Measurements from ENCODE around the gene HMMR. TPM values are rescaled to one million over a fixed set of nuclear protein-coding genes. Genes with fewer than 3 reads are reported as not detected.
"Not testable (repeated sequence)": the region's sequence is repeated elsewhere in the genome, so short reads cannot be mapped to it uniquely, and the experiment has no call there.

Gene HMMR
- total RNA-seq, 2 donors from 2014 or later = 31.4 to 44.3 TPM

DNA sequence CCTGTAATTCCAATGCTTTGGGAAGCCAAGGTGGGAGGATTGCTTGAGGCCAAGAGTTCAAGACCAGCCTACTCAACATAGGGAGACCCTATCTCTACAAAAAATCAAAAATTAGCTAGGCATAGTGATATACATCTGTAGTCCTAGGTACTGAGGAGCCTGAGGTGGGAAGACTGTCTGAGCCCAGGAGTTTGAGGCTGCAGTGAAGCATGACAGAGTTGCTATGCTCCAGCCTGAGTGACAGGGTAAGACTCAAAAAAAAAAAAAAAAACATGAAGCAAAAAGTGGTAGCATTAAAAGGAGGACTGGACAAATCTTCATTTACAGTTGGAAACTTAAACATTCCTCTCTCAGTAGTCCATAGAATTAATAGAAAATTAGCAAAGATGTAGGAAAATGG, 13.2 kb upstream of the HMMR start:
- H3K36me3 Mint-ChIP-seq = peaks cover 24% of the 10 kb centered on the region
- no peak overlapping the region for H3K27ac Mint-ChIP-seq
- ATAC-seq (no peak), DNase-seq (ENCODE audit: low spot score) (no peak)
- H3K9me3 Mint-ChIP-seq = no peaks in the 10 kb centered on the region
- H3K4me1 Mint-ChIP-seq (ENCODE audit: low read depth in 2 of 2) = no peaks in the 10 kb centered on the region
- no peak overlapping the region for H3K4me3 Mint-ChIP-seq
- H3K27me3 Mint-ChIP-seq = no peaks in the 10 kb centered on the region

DNA sequence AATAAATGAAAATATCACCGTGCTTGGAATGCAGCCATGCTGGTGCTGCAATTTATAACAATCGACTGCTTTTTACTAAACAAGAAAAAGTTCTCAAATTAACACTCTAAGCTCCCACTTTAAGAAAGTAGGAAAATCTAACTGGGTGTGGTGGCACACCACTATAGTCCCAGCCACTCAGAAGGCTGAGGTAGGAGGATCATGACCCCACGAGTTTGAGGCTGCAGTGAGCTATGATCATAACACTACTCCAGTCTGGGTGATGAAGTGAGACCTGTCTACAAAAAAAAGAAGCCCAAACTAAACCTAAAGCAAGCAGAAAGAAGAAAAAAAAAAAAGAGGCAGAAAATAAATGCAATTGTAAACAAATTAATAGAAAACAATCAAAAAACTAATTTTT, 12.6 kb upstream of the HMMR start:
- H3K36me3 Mint-ChIP-seq = peaks cover 28% of the 10 kb centered on the region
- no peak for DNase-seq (ENCODE audit: low spot score)
- H3K9me3 Mint-ChIP-seq = no peaks in the 10 kb centered on the region
- H3K4me1 Mint-ChIP-seq (ENCODE audit: low read depth in 2 of 2) = no peaks in the 10 kb centered on the region
- peak overlapping the region in 1 of 2 donors; percentile 31 for H3K27ac Mint-ChIP-seq
- no peak for ATAC-seq
- H3K4me3 Mint-ChIP-seq = no peak overlapping the region
- H3K27me3 Mint-ChIP-seq = no peaks in the 10 kb centered on the region

DNA sequence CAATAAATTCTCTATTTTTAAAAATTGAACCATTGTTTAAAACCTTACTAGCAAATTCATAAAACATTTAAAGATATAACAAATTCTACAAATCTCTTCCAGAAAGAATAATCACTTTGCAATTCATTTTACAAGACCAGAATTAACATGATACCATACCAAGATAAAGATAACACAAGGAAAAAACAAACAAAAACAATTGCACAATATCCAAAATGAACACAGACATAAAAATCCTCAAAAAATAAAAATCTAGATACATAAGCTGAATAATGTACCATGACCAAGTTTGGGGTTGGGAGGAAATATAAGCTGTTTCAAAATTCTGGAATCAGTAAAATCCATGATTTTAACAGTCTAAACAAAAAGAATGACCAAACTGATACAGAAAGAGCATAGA, 11.9 kb upstream of the HMMR start:
- Mint-ChIP-seq H3K27ac (no peak overlapping the region), H3K4me3 (no peak overlapping the region), H3K27me3 (no peaks in the 10 kb centered on the region), H3K36me3 (peaks cover 29% of the 10 kb centered on the region), H3K9me3 (no peaks in the 10 kb centered on the region), H3K4me1 (ENCODE audit: low read depth in 2 of 2) (no peaks in the 10 kb centered on the region)
- ATAC-seq (no peak), DNase-seq (ENCODE audit: low spot score) (no peak)

DNA sequence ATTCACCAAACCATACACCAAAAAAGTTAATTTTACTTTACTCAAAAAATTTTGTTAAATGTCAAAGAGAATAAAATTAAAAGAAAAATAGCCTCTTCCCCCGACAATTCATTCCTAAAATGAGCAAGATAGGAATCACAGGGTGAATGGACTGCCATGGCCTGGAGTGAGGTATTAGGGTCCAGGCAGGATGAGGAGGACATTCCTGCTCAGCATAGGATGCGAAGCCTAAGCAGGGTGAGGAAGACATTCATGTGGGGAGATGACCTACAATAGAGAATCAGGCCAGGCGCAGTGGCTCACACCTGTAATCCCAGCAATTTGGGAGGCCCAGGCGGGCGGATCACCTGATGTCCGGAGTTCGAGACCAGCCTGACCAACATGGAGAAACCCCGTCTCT, 8.9 kb upstream of the HMMR start:
- no peak overlapping the region for H3K4me3 Mint-ChIP-seq
- no peak for ATAC-seq

DNA sequence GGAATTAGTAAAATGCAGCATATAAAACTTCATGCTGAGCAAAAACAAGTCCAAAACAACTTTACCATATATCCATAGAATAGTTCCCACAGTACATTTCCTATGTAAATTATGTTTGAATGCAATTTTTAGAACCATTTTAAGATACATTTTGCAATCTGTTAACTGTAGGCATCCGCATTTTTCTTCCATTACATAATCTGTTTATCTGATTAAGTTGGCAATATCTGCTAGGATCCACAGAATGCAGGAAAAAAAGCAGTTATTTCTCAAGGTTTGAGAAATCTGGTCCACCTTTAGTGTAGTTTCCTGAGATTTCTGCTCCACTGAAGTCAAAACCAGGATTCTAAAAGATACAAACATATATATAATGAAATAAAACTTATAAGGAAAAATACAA, 6.7 kb upstream of the HMMR start:
- no peaks in the 10 kb centered on the region for H3K27me3 Mint-ChIP-seq
- H3K27ac Mint-ChIP-seq = no peak overlapping the region
- peaks cover under 1 to 8% of the 10 kb centered on the region in 2 donors for H3K4me1 Mint-ChIP-seq (ENCODE audit: low read depth in 2 of 2)
- H3K4me3 Mint-ChIP-seq = no peak overlapping the region
- ATAC-seq (no peak), DNase-seq (ENCODE audit: low spot score) (no peak)
- peaks cover 24% of the 10 kb centered on the region for H3K36me3 Mint-ChIP-seq
- no peaks in the 10 kb centered on the region for H3K9me3 Mint-ChIP-seq

More for the DNA sequence above, 8.9 kb upstream of the HMMR start:
- no peaks in the 10 kb centered on the region for H3K27me3 Mint-ChIP-seq
- H3K4me1 Mint-ChIP-seq (ENCODE audit: low read depth in 2 of 2) = peaks cover 0 to 3% of the 10 kb centered on the region in 2 donors
- H3K9me3 Mint-ChIP-seq = no peaks in the 10 kb centered on the region
- no peak overlapping the region for H3K27ac Mint-ChIP-seq
- DNase-seq (ENCODE audit: low spot score) = no peak
- peaks cover 43% of the 10 kb centered on the region for H3K36me3 Mint-ChIP-seq

DNA sequence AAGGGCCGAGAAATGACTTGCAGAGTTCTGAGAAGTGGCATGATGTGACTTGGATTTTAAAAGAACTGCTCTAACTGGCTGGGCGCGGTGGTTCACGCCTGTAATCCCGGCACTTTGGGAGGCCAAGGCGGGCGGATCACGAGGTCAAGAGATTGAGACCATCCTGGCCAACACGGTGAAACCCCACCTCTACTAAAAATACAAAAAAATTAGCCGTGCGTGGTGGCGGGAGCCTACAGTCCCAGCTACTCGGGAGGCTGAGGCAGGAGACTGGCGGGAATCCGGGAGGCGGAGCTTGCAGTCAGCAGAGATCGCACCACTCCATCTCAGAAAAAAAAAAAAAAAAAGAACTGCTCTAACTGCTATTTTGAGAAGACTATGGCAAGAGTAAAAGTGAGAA, 5.0 kb upstream of the HMMR start:
- not testable (repeated sequence) for H3K4me3 Mint-ChIP-seq; DNase-seq (ENCODE audit: low spot score); H3K9me3 Mint-ChIP-seq; ATAC-seq; H3K27me3 Mint-ChIP-seq
- H3K4me1 Mint-ChIP-seq (ENCODE audit: low read depth in 2 of 2) = peaks cover 14 to 20% of the 10 kb centered on the region in 2 donors
- H3K36me3 Mint-ChIP-seq = peaks cover 23% of the 10 kb centered on the region
- H3K27ac Mint-ChIP-seq = peak overlapping the region in 1 of 2 donors; percentile 6

DNA sequence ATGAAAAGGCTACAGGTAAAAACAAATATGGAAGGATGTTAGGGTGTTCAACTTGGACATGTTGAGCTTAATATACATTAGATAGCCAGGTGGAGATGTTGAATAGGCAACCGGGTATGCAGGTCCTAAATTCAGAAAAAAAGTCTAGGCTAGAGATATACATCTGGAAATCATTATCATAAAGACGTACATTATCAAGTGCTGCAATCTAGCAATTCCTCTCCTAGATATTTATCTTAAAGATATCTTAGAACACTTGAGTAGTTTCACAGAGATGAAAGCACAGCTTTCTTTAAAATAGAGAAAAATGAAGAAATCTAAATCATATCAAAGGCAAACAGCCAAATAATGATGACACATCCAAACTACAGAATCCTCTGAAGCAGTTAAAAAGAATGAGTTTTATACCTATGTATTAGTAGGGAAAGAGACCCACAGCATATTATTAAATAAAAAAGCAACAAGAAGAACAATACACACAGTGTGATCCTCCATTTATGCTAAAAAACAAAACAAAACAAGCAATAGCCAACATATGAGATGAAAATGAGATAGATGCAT, 4.3 kb upstream of the HMMR start:
- Mint-ChIP-seq H3K36me3 (peaks cover 19% of the 10 kb centered on the region), H3K4me3 (no peak overlapping the region), H3K4me1 (ENCODE audit: low read depth in 2 of 2) (peaks cover 19 to 25% of the 10 kb centered on the region in 2 donors), H3K27me3 (no peaks in the 10 kb centered on the region), H3K27ac (peak overlapping the region in 1 of 2 donors; percentile 6), H3K9me3 (no peaks in the 10 kb centered on the region)
- ATAC-seq (no peak), DNase-seq (ENCODE audit: low spot score) (no peak)

DNA sequence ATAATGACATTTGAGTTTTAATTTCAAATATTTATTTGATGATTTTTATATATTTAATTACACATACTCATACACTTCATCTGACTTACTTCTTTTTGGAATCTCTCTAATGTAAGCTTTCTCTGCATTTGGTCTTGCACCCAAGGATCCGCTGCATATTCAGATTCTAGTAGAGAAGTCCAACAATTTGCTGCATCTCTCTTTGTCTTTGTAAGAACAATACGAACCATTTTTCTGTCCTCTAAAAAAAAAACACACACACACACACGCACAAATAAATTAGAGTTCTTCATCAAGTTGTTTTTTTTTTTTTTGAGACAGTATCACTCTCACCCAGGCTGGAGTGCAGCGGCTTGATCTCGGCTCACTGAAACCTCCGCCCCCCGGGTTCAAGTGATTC, 3.6 kb upstream of the HMMR start:
- H3K27me3 Mint-ChIP-seq = no peaks in the 10 kb centered on the region
- H3K9me3 Mint-ChIP-seq = no peaks in the 10 kb centered on the region
- no peak for ATAC-seq
- H3K27ac Mint-ChIP-seq = no peak overlapping the region
- peaks cover 19% of the 10 kb centered on the region for H3K36me3 Mint-ChIP-seq
- no peak overlapping the region for H3K4me3 Mint-ChIP-seq
- no peak for DNase-seq (ENCODE audit: low spot score)
- H3K4me1 Mint-ChIP-seq (ENCODE audit: low read depth in 2 of 2) = peaks cover 20 to 27% of the 10 kb centered on the region in 2 donors

DNA sequence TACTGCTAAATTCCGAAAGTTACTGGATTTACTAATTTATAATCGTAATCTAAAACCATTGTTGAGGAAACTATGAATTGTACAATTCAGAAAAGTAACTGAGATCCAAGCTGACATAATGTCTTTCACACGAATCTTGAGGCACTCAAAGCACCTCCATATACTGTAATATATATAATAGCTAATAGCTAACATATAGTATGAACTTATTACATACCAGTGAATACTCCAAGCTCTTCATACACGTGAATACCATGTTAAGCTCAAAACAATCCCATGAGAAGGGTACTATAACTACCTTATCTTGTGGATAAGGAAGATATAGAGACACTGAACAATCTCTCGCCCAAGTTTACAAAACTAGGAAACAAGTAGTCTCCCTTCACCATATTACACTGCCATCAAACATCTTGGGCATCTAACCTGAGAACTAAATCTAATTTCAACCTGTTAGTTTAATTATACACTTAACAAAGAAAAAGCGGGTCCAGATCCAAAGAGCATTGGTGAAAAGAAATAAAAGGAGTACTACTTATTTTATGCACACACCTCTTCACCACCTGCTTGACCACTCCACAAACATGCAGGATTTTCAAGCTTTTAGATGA, 1.6 kb upstream of the HMMR start:
- Mint-ChIP-seq H3K9me3 (no peaks in the 10 kb centered on the region), H3K27me3 (no peaks in the 10 kb centered on the region), H3K4me1 (ENCODE audit: low read depth in 2 of 2) (peaks cover 27 to 32% of the 10 kb centered on the region in 2 donors), H3K27ac (peak overlapping the region; percentile 99 to 100), H3K4me3 (peak overlapping the region; percentile 98), H3K36me3 (peaks cover 14% of the 10 kb centered on the region)
- DNase-seq (ENCODE audit: low spot score) (no peak), ATAC-seq (no peak)

DNA sequence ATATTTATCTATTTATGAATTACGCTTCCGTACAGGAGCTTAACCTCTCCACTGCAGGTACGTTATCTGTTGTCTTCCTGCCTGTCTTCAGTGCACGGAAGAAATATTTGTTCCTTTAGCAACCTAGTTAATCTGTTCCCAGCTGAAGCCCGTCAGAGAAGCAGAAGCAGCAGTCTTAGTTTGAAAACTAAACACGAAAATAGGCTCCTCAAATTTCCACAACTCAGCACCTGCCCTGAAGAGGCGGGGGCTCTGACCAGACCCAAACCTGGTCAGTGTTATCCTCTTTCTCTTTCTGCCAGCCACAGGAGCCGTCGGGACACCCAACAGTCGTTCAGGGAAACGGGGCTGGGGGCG, 992 bp upstream of the HMMR start:
- H3K9me3 Mint-ChIP-seq = no peaks in the 10 kb centered on the region
- DNase-seq (ENCODE audit: low spot score) = no peak
- H3K4me3 Mint-ChIP-seq = peak overlapping the region; percentile 98
- peak overlapping the region; percentile 99 to 100 for H3K27ac Mint-ChIP-seq
- H3K36me3 Mint-ChIP-seq = peaks cover 14% of the 10 kb centered on the region
- H3K27me3 Mint-ChIP-seq = no peaks in the 10 kb centered on the region
- H3K4me1 Mint-ChIP-seq (ENCODE audit: low read depth in 2 of 2) = peaks cover 27 to 32% of the 10 kb centered on the region in 2 donors
- ATAC-seq = no peak

DNA sequence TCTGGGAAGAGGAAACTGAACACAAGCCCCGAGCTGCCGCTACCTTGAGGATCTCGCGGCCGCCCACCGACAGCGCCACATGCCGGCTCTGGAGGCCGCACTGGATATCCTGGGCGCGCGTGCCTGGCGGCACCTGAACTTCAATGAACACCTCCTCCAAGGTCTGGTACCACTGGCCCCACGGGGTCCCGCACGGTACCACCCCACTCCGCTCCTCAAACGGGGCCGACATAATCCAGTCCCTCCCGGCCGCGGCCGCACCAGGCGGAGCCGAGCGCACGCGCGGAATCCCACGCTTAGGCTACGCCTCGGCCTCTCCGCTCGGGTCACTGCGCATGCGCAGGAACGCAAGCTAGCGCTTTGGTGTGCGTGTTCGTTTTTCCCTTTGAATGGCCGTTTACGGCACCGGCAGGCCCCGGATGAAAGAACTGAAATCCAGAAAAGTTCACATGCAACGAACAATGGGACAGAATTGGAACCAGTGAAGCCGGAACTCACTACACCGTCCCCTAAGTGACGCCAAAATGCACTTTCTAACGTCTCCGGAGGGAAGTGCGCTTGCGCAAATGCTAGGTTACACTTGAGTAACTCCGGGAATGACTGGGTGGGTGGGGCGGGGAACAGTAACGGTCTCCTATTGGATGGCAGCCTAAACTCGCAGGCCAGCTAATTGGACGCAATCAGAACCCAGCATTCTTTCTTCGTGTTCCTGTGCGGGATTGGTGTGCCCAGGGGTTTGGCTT, 442 bp upstream of the HMMR start, which contains the start of gene NUDCD2:
NUDCD2 (minus strand) TSS at position 284 of the 743 bp plus-strand sequence; CDS start at position 232, 52 bp downstream.
- Mint-ChIP-seq H3K4me1 (ENCODE audit: low read depth in 2 of 2) (peaks cover 27 to 32% of the 10 kb centered on the region in 2 donors), H3K27ac (peak within 1 kb of the TSS; percentile 99 to 100), H3K36me3 (peaks cover 13% of the 10 kb centered on the region), H3K27me3 (no peaks in the 10 kb centered on the region), H3K4me3 (peak within 1 kb of the TSS; percentile 98), H3K9me3 (no peaks in the 10 kb centered on the region)
- DNase-seq (ENCODE audit: low spot score) (peak; percentile 95), ATAC-seq (peak; percentile 93 to 95)

DNA sequence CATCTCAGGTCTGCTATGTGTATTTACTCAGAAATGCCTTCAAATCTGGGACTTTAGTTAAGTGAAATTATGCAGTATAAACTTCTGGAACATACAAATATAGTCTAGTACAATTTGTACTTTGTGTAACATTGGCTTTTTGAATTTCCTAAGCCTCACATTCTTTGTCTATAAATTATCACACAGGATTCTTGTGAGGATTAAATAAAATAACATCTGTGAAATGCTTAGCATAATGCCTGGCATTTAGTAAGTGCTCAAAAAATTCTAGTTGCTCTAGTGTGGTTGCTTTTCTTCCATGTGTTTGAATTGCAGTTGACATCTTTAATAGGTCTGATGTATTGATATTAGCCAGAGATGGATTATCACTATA, 2.6 kb downstream of the HMMR start:
- Mint-ChIP-seq H3K4me1 (ENCODE audit: low read depth in 2 of 2) (peaks cover 24 to 27% of the 10 kb centered on the region in 2 donors), H3K27me3 (no peaks in the 10 kb centered on the region), H3K36me3 (peaks cover 6% of the 10 kb centered on the region), H3K4me3 (no peak overlapping the region), H3K27ac (peak overlapping the region in 1 of 2 donors; percentile 100), H3K9me3 (no peaks in the 10 kb centered on the region)
- no peak for DNase-seq (ENCODE audit: low spot score)
- ATAC-seq = no peak

DNA sequence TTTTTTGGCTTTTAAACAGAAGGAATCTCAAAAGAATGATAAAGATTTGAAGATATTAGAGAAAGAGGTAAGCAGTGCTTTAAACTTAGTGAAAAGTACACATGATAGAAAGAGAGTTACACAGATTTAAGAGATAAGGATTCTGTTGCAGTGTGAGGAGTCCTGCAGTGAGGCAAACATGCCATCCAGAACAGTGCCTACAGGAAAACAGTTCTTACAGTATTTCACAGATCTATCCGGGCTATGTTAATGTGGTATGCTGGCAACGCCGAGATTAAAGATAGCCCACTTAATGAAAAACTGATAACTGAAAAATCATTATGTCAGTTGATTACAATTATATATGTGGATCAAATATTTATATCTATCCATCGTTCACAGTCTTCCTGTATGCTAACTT, 7.2 kb downstream of the HMMR start:
- no peaks in the 10 kb centered on the region for H3K9me3 Mint-ChIP-seq
- no peaks in the 10 kb centered on the region for H3K4me1 Mint-ChIP-seq (ENCODE audit: low read depth in 2 of 2)
- H3K36me3 Mint-ChIP-seq = peaks cover 6% of the 10 kb centered on the region
- H3K27ac Mint-ChIP-seq = no peak overlapping the region
- ATAC-seq (no peak), DNase-seq (ENCODE audit: low spot score) (no peak)
- H3K4me3 Mint-ChIP-seq = no peak overlapping the region
- no peaks in the 10 kb centered on the region for H3K27me3 Mint-ChIP-seq

DNA sequence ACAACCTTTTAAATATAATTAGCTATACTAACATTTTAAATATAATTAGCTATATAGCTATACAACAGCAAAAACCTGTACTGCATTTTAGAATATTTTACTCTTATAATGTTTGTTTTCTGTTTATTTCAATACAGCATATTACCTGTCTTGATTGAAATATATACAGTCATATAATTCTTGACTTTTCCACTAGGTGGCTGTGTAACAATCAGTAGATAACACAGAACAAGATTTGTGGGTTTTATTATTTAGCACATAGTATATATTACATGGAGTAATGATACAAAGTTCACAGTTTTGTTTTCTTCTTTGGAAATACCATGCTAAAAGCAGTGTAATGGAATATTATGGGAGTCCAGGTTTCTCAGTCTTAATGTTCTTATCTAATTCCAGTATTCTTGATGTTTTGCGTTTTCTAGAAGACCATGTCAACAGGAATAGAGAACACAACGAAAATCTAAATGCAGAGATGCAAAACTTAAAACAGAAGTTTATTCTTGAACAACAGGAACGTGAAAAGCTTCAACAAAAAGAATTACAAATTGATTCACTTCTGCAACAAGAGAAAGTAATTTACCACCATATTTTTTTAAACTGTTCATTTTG, 13.3 kb downstream of the HMMR start:
- Mint-ChIP-seq H3K36me3 (no peaks in the 10 kb centered on the region), H3K27ac (no peak overlapping the region), H3K4me3 (no peak overlapping the region), H3K4me1 (ENCODE audit: low read depth in 2 of 2) (no peaks in the 10 kb centered on the region), H3K9me3 (no peaks in the 10 kb centered on the region), H3K27me3 (no peaks in the 10 kb centered on the region)
- no peak for ATAC-seq
- no peak for DNase-seq (ENCODE audit: low spot score)

Data from natural killer cell treated with Interleukin-12 subunit alpha and Interleukin-12 subunit beta and Interleukin-15 and Interleukin-18, amount 100 ng/mL, for 72 hours (primary cell).